BE2C (cell line): ENCODE data around the gene AGR2.

ENCODE experiments used
- DNase-seq: peaks from one replicate; pipeline ENCODE4 v3.0.0-alpha.2; 2020
- H3K27me3 ChIP-seq: fragments of 250-450 bp; sonication (Bioruptor Pico); 2 replicates; pipeline ENCODE4 v1.5.1; 2020; ENCODE audit warnings: mild to moderate bottlenecking
- H3K36me3 ChIP-seq: fragments of 250-450 bp; sonication (Bioruptor Pico); 2 replicates; pipeline ENCODE4 v1.5.1; 2020; ENCODE audit warnings: mild to moderate bottlenecking
- H3K4me1 ChIP-seq: fragments of 250-450 bp; sonication (Bioruptor Pico); 2 replicates; pipeline ENCODE4 v1.5.1; 2020
- H3K4me3 ChIP-seq: 2 replicates; pipeline ENCODE4 v1.5.1; 2011; ENCODE audit warnings: low read depth, low read length
- H3K9me3 ChIP-seq: fragments of 250-450 bp; sonication (Bioruptor Pico); 2 replicates; pipeline ENCODE4 v1.5.1; 2020
- TF ChIP-seq, protein P1 (sequence below): IDR thresholded peaks from 2 replicates; pipeline ENCODE4 v1.5.1; 2012; ENCODE audit warnings: mild to moderate bottlenecking, low read depth, low read length

Gene AGR2

GRCh38 chr7:16817536-16817935 lies 12.7 kb upstream of the AGR2 start:
- TF ChIP-seq, protein P1, sequence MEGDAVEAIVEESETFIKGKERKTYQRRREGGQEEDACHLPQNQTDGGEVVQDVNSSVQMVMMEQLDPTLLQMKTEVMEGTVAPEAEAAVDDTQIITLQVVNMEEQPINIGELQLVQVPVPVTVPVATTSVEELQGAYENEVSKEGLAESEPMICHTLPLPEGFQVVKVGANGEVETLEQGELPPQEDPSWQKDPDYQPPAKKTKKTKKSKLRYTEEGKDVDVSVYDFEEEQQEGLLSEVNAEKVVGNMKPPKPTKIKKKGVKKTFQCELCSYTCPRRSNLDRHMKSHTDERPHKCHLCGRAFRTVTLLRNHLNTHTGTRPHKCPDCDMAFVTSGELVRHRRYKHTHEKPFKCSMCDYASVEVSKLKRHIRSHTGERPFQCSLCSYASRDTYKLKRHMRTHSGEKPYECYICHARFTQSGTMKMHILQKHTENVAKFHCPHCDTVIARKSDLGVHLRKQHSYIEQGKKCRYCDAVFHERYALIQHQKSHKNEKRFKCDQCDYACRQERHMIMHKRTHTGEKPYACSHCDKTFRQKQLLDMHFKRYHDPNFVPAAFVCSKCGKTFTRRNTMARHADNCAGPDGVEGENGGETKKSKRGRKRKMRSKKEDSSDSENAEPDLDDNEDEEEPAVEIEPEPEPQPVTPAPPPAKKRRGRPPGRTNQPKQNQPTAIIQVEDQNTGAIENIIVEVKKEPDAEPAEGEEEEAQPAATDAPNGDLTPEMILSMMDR = no peak
- Histone ChIP-seq H3K4me1 (no peaks in the 10 kb centered on the region), H3K36me3 (no peaks in the 10 kb centered on the region), H3K27me3 (peaks cover 8% of the 10 kb centered on the region), H3K4me3 (no peak overlapping the region), H3K9me3 (no peaks in the 10 kb centered on the region)
- DNase-seq = no peak

DNA sequence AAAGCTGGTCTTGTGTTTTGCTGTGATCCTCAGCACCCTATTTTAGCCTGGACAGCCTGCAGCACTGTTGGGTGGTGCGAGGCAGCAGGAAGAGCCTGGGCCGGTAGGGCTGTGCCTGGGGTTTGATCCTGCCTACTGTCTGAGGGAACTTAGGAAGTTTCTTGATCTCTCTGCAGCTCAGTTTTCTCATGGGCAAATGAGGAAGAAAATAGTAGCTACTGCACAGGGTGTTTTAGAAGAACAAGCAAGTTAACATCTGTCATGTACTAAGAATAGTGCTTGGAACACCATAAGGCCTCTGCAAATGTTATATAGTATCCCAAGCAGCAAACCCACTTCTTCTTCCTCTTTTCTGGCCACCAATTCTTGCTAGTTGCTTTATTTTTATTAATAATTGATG lies 12.0 kb upstream of the AGR2 start:
- TF ChIP-seq, protein P1 = no peak
- DNase-seq = no peak
- no peaks in the 10 kb centered on the region for H3K4me1 ChIP-seq

DNA sequence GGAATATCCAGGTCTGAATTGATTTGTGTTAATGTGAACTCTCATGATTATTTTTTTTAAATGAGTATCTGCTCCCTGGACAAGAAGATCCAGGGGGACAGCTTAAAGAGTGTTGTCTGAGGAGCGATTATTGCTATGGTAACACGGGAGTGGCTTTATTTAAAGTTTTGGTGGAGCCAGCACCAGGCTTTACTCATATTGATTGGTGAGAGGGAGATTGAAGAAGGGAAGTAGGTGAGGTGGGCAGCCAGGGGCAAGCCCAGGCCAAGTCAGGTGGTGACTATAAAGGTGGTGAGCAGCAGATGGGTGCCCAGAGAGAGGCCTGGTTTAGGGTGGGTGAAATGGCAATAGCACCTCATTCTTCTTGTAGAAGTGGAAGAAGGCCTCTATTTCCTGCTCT lies 10.2 kb upstream of the AGR2 start:
- H3K36me3 ChIP-seq = no peaks in the 10 kb centered on the region
- peaks cover 16% of the 10 kb centered on the region for H3K27me3 ChIP-seq
- no peak for DNase-seq
- H3K4me3 ChIP-seq = no peak overlapping the region
- H3K4me1 ChIP-seq = no peaks in the 10 kb centered on the region
- TF ChIP-seq, protein P1 = no peak
- no peaks in the 10 kb centered on the region for H3K9me3 ChIP-seq

More for the DNA sequence above, 12.0 kb upstream of the AGR2 start:
- H3K36me3 ChIP-seq = no peaks in the 10 kb centered on the region
- peaks cover 8% of the 10 kb centered on the region for H3K27me3 ChIP-seq
- no peaks in the 10 kb centered on the region for H3K9me3 ChIP-seq
- H3K4me3 ChIP-seq = no peak overlapping the region

- H3K4me3 ChIP-seq = no peak overlapping the region
- TF ChIP-seq, protein P1 = no peak
- H3K27me3 ChIP-seq = peaks cover 26% of the 10 kb centered on the region
- no peaks in the 10 kb centered on the region for H3K36me3 ChIP-seq
- H3K4me1 ChIP-seq = no peaks in the 10 kb centered on the region
- no peak for DNase-seq
- H3K9me3 ChIP-seq = no peaks in the 10 kb centered on the region
Measured at GRCh38 chr7:16813232-16813616, 8.4 kb upstream of the AGR2 start.

DNA sequence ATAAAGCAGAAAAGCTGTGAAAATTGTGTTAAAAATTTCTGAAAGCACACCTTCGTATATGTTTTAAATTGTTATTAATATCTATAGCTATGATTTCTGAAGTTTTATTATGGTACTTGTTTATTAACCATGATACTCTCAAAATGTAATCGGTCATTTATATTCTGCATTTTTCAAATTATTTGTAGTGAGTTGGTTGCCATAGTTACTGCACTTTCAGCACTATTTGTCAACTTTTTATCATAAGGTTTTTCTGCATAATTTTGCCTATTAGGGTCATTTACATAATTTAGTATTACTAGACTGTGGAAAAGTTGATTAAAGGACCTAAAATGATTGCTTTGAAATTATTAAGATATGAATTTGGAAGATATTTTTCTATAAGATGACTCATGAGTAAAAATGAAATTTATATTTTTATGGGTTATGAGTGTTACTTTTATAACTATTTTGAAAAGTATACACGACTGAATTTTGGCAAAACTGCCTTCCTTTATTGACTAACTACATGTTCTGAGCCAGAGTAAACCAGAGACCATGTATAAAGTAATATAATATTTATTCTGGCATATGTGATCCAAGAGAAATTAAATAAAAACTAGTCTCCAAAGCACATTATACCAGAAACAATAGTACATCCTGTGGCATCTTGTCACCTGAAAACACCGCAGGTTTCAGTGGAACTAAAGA lies 7.9 kb upstream of the AGR2 start:
- Histone ChIP-seq H3K9me3 (no peaks in the 10 kb centered on the region), H3K27me3 (peaks cover 26% of the 10 kb centered on the region), H3K4me3 (no peak overlapping the region), H3K4me1 (no peaks in the 10 kb centered on the region), H3K36me3 (no peaks in the 10 kb centered on the region)
- no peak for DNase-seq
- TF ChIP-seq, protein P1 = no peak

DNA sequence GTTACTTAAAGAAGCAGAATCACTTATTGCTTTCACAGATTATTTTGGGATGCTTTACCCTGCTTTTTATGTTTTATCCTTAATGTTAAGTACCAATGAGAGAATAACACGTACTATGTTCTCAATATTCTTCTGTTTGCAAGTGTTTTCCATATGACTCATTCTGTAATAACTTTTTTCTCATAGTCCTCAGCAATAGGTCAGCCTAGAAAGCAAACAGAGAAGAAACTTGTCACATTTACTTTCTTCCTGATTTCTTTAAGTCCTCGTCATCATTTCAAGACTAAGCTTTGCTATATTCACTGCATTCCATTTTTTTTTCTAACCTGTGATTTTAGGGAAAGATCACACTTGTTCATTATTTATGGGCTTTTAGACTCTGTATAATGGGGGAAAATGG lies 6.8 kb upstream of the AGR2 start:
- Histone ChIP-seq H3K9me3 (no peaks in the 10 kb centered on the region), H3K4me1 (no peaks in the 10 kb centered on the region), H3K27me3 (peaks cover 26% of the 10 kb centered on the region), H3K36me3 (no peaks in the 10 kb centered on the region), H3K4me3 (no peak overlapping the region)
- TF ChIP-seq, protein P1 = no peak
- no peak for DNase-seq
